Measurements from ENCODE around the gene SPAG6.

DNA sequence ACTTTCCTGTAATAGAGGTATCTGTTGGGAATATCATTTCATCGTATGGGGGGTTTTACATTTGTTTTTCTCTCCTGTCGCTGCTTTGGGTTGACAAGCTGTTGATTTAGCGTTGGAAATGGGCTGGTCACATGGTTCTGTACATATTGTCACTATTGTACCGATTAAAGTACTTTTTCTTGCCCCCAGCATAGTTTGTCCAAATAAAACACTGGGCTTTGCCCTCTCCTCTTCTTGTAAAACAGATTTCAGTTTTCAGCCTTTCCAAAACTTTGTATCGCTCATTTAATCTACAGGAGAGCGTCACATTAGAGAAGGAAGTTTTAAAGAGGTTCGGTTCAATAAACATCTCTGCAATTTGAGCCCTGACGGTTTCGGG lies 20.4 kb upstream of the SPAG6 start:
- TF ChIP-seq, protein P1, sequence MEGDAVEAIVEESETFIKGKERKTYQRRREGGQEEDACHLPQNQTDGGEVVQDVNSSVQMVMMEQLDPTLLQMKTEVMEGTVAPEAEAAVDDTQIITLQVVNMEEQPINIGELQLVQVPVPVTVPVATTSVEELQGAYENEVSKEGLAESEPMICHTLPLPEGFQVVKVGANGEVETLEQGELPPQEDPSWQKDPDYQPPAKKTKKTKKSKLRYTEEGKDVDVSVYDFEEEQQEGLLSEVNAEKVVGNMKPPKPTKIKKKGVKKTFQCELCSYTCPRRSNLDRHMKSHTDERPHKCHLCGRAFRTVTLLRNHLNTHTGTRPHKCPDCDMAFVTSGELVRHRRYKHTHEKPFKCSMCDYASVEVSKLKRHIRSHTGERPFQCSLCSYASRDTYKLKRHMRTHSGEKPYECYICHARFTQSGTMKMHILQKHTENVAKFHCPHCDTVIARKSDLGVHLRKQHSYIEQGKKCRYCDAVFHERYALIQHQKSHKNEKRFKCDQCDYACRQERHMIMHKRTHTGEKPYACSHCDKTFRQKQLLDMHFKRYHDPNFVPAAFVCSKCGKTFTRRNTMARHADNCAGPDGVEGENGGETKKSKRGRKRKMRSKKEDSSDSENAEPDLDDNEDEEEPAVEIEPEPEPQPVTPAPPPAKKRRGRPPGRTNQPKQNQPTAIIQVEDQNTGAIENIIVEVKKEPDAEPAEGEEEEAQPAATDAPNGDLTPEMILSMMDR (IDR thresholded peaks at IDR 0.05): no peak
- TF ChIP-seq, protein P2, sequence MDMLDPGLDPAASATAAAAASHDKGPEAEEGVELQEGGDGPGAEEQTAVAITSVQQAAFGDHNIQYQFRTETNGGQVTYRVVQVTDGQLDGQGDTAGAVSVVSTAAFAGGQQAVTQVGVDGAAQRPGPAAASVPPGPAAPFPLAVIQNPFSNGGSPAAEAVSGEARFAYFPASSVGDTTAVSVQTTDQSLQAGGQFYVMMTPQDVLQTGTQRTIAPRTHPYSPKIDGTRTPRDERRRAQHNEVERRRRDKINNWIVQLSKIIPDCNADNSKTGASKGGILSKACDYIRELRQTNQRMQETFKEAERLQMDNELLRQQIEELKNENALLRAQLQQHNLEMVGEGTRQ (CRISPR knock-in tag; IDR thresholded peaks at IDR 0.05): no peak
- TF ChIP-seq GABPB1 (CRISPR knock-in tag; IDR thresholded peaks at IDR 0.05): no peak
- TF ChIP-seq, protein P3, sequence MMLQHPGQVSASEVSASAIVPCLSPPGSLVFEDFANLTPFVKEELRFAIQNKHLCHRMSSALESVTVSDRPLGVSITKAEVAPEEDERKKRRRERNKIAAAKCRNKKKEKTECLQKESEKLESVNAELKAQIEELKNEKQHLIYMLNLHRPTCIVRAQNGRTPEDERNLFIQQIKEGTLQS (CRISPR knock-in tag; conservative IDR thresholded peaks at IDR 0.05): no peak
- no peak for TF ChIP-seq TEAD1 (CRISPR knock-in tag; IDR thresholded peaks at IDR 0.05)
- TF ChIP-seq ZNF396 (CRISPR knock-in tag; IDR thresholded peaks at IDR 0.05; ENCODE audit: borderline replicate concordance): no peak

Data from WTC11 (cell line).